GM21825 (cell line): ENCODE results near the gene CAMTA1.

Experiments
- ATAC-seq: cut with Tn5 transposase; IDR thresholded peaks from one replicate; pipeline ENCODE4 v1.9.1; 2021; ENCODE audit warnings: mild to moderate bottlenecking, moderate library complexity; ENCODE audit not compliant: unreplicated experiment

The CAMTA1 gene

GRCh38 chr1:7292036-7292681 is 506.9 kb downstream of the CAMTA1 start:
- ATAC-seq, result no peak

GRCh38 chr1:7292714-7293419 is 507.6 kb downstream of the CAMTA1 start:
- no peak for ATAC-seq

DNA sequence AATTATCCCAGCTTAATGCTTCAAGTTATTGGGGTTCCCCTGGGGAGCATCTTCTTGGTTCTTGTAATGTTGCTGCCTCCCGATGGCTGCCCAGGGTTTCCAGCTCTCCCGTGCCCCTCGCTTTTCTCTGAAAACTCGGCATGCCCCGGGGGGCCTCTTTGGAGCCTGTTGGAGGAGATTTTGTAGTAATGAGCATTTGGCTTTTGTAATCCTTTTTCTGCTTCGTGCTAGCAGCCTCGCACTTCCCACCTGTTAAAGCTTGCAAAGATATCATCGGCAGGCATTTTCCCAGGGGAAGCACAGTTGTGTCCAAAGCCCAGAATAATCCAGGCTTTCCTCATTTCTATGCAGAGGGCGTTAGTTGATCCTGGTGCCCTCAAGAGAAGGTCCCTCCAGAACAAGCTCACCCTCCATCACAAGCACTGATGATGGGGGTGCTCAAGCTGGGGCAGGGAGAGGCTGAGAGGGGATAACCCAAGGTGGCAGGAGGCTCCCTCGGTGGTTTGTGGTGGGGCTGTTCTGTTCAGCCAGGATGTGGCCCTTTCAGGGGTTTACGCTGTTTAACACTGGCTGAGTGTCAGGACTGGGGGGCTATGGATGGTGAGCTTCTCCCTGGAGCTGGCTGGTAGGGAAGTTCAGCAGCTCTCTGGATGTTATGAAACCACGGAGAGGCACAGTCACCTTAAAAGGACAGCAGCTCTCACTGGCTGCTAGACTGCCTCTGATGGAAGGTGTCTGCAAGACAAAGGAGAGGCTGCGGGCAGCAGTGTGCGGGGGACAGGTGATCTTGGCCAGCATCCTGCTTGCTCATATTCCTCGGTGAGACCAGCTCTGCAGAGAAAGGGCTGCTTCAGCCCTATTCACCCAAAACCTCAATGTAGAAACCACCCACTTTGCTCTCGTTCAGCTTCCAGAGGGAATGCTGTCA is 508.7 kb downstream of the CAMTA1 start:
- no peak for ATAC-seq

DNA sequence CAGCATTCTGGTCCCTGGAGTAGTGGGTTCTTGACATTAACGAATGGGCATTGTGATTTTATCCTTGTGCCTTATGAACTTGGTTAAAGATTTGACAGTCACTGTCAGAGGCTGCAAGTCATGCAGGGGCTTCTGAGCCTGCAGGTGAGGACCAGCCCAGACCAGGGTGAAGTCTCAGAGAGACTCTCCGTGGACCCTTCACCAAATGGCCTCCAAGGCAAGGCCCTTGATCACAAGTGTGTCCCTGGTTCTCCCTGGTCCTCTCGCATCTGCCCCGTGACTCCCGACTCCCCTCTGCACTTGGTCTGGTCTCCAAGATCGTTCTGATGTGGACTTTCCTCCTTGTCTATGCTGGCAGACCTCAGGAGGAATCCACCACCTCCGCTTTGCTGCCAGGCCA is 509.4 kb downstream of the CAMTA1 start:
- ATAC-seq, result no peak

DNA sequence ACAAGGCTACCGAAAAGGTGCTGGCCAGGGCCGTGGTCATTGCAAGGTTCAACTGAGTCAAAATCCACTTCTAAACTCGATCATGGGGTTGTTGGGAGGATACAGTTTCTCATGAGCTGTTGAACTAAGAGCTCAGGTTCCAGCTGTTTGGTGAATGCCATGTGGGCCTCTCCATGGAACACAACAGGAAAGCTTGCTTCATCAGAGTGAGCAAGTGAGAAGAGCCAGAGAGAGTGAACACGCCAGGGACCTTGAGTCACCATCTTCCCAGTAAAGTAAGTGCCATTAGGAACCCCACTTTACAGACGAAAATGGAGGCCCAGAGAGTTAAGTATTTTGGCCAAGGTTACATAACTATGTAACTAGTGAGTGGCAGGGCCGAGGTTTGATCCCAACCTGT is 510.7 kb downstream of the CAMTA1 start:
- no peak for ATAC-seq

GRCh38 chr1:7296968-7297367 is 511.7 kb downstream of the CAMTA1 start:
- ATAC-seq, result no peak

GRCh38 chr1:7298145-7298544 is 512.9 kb downstream of the CAMTA1 start:
- no peak for ATAC-seq

- ATAC-seq, result no peak
Observed at GRCh38 chr1:7298749-7299151, 513.5 kb downstream of the CAMTA1 start.

GRCh38 chr1:7299329-7299799 is 514.1 kb downstream of the CAMTA1 start:
- ATAC-seq, result no peak

DNA sequence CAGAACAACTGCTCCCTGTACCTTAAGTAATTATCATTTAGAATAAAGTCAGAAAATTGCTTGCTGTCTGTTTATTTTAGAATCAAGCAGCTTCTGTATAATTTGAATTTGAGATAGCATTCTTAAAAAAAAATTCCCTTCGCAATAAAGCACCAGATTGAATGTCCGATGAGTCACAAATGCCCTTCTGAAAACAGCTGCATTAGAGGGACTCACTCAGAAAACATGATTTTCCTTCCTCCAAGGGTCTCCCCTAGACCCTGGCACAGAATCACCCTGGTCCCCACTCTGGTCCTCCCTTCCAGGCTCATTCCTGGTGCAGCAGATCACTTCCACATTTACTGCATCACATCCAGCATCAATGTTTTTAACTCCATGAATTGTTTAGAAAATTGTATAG is 514.7 kb downstream of the CAMTA1 start:
- ATAC-seq, result no peak

- no peak for ATAC-seq
Observed at GRCh38 chr1:7300893-7301663, 515.8 kb downstream of the CAMTA1 start.

GRCh38 chr1:7301664-7301981 is 516.4 kb downstream of the CAMTA1 start:
- no peak for ATAC-seq

GRCh38 chr1:7302126-7302525 is 516.9 kb downstream of the CAMTA1 start:
- ATAC-seq, result no peak

GRCh38 chr1:7302873-7303272 is 517.6 kb downstream of the CAMTA1 start:
- ATAC-seq, result no peak

DNA sequence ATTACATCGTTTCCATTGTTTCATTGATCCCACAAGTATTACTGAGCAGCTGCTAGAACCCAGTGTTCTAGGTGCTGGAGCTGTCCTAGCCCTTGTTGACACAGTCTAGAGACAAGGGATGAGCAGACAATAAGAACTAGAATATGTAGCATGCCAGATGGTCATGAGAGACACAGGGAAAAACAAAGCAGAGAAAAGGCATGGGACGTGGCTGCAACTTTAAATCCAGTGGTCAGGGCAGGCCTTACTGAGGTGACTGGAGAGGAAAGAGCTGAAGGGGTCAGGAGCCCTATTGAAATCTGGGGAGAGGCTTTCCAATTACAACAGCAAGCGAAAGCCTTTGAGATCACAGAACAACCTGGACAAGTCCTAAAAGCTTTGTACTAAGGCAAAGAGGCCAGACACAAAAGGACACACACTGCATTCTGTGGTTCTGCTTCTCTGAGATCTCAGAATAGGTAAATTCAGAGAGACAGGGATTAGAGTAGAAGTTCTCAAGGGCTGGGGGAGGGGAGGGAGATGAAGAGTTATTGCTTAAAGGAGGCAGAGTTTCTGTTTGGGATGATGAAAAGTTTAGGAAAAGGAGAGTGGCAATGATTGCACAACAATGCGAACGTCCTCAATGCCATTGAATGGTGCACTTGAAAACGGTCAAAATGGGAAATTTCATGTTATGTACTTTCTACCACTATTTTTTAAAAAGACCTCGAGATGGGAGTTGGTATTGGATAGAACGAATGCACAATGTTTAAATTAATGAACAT is 518.5 kb downstream of the CAMTA1 start:
- ATAC-seq, result no peak

GRCh38 chr1:7313081-7313546 is 527.9 kb downstream of the CAMTA1 start:
- no peak for ATAC-seq

GRCh38 chr1:7313826-7314225 is 528.6 kb downstream of the CAMTA1 start:
- ATAC-seq, result no peak

DNA sequence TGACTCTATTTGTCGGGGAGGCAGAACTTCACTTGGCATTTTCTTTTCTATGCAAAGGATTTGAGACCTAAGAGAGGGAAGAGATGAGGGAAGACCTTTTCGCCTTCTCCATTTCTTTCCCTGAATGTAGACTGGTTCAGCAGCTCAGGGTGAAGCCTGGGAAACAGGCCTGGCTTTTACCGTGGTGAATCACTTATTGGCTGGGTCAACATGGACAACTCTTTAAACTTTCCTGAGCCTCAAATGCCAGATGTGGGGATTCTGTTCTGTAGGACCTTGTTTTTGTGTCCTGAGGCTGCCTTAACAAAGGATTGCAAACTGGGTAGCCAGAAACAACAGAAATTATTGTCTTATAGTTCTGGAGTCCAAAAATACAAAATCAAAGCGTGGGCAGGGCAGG is 530.1 kb downstream of the CAMTA1 start:
- ATAC-seq, result no peak

DNA sequence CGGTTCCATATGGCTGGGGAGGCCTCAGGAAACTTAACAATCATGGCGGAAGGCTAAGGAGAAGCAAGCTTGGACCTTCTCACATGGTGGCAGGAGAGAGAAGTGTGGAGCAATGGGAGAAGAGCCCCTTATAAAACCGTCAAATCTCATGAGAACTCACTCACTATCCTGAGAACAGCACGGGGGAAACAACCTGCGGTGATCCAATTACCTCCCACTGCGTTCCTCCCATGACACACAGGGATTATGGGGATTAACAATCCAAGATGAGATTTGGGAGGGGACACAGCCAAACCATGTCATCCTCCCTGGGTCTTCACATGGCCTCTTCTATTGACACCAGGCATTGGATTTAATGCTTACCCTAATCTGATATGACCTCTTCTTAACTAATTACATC is 530.7 kb downstream of the CAMTA1 start:
- ATAC-seq, result no peak

DNA sequence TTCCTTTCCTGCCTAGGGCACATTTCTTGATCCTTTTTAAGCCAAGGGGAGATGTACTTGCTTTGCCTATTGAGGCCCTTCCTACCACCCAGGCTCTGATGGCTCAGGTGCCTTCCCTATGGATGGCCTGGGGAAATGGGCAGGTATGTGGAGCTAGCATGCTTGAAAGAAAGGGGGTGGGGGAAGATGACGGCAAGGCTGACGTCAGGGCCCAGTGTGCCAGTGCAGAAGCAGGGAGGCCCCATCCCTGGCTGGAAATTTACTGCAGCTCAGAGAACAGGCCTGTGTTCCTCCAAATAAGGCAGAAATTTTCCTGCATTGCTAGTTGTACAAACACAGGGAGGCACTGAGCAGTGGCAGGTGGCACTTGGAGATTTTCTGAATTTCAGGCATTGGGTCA is 532.6 kb downstream of the CAMTA1 start:
- no peak for ATAC-seq
